K562 (cell line): Measurements from ENCODE around the gene SMARCA4. TPM values are rescaled to one million over a fixed set of nuclear protein-coding genes. Genes with fewer than 3 reads are reported as not detected.

ENCODE experiments used
- ATAC-seq: fragments of 200-7000 bp; cut with Tn5 transposase; 3 replicates; pipeline ENCODE4 v1.9.1; 2020; ENCODE audit warnings: moderate library complexity
- BruUV-seq: library from RNA; stranded (reverse); fragments of 400-500 nt; replicated peaks from 2 replicates; lab custom pipeline; 2021; lab: Mats Ljungman, UMichigan
- CTCF ChIA-PET: fragments of 300-600 bp; formaldehyde crosslinking; extraction: SDS; loops from one replicate; lab custom pipeline; 2021; ENCODE audit warnings: low intra/inter-chr PET ratio; lab: Yijun Ruan, JAX
- POLR2A ChIA-PET: fragments of 300-600, 350-650 bp; sonication (Branson Sonifier 250); formaldehyde crosslinking; extraction: SDS; loops from one replicate; lab custom pipeline; 2021; ENCODE audit warnings: antibody characterized with exemption, inconsistent platforms; lab: Yijun Ruan, JAX
- DNase-seq, 4 experiments: peaks; one replicate each; pipeline versions ENCODE4 v3.0.0 to v3.0.0-alpha.2; 2011 to 2018; ENCODE audit warnings: low spot score in 3 of 4, mixed read lengths in 3 of 4; ENCODE audit errors: extremely low read depth in 1 of 4
- FAIRE-seq: peaks from 2 replicates; lab custom pipeline; 2011; peaks lifted over from hg19 to GRCh38; lab: Jason Lieb, UNC
- H2AFZ ChIP-seq: 2 replicates; pipeline ENCODE4 v1.6.0; 2011; ENCODE audit warnings: low read depth, low read length, control low read depth, inconsistent platforms
- H3K27ac ChIP-seq: fragments of 200-600 bp; 3 replicates; pipeline ENCODE4 v1.8.0; 2011; ENCODE audit warnings: low read depth, mild to moderate bottlenecking, control low read depth, inconsistent platforms, low read length, moderate library complexity, mixed read lengths; ENCODE audit errors: extremely low read depth
- H3K27me3 ChIP-seq, 2 experiments: fragments of 300-600 bp in 1 of 2; 2 replicates in 1 of 2; 3 replicates in 1 of 2; pipeline versions ENCODE4 v1.6.0 to v1.8.0; 2011; ENCODE audit warnings: inconsistent platforms in 2 of 2, low read length in 2 of 2, mild to moderate bottlenecking in 1 of 2, mixed read lengths in 1 of 2, moderate library complexity in 1 of 2; ENCODE audit not compliant: control insufficient read depth in 2 of 2, insufficient read depth in 2 of 2
- H3K36me3 ChIP-seq: fragments of 300-600 bp; 3 replicates; pipeline ENCODE4 v1.8.0; 2011; ENCODE audit warnings: mild to moderate bottlenecking, low read length, inconsistent platforms; ENCODE audit not compliant: control insufficient read depth, insufficient read depth
- H3K4me1 ChIP-seq, 2 experiments: fragments of 200-600 bp in 1 of 2; replicated peaks in 1 of 2; 2 replicates in 1 of 2; 3 replicates in 1 of 2; pipeline versions ENCODE4 v1.5.1 to v1.8.0; 2011; ENCODE audit warnings: inconsistent platforms in 2 of 2, low read length in 2 of 2, mild to moderate bottlenecking in 1 of 2, mixed read lengths in 1 of 2, moderate library complexity in 1 of 2; ENCODE audit not compliant: control insufficient read depth in 2 of 2, insufficient read depth in 2 of 2
- H3K4me2 ChIP-seq: 2 replicates; pipeline ENCODE4 v1.6.1; 2011; ENCODE audit warnings: low read length, control low read depth, inconsistent platforms, mixed read lengths; ENCODE audit not compliant: insufficient read depth
- H3K4me3 ChIP-seq: fragments of 200-600 bp; sonication (generic), shearing (Covaris generic); 2 replicates; pipeline ENCODE4 v1.5.1; 2016; ENCODE audit warnings: control low read depth, inconsistent platforms
- H3K79me2 ChIP-seq: fragments of 200-600 bp; 3 replicates; pipeline ENCODE4 v1.8.0; 2011; ENCODE audit warnings: low read length, inconsistent platforms; ENCODE audit not compliant: control insufficient read depth, insufficient read depth
- H3K9ac ChIP-seq, 2 experiments: 2 replicates each; pipeline versions ENCODE4 v1.6.0 to v1.6.1; 2011; ENCODE audit warnings: low read depth in 2 of 2, low read length in 2 of 2, control low read depth in 1 of 2, inconsistent platforms in 1 of 2, mild to moderate bottlenecking in 1 of 2, mixed read lengths in 1 of 2; ENCODE audit not compliant: insufficient read depth in 1 of 2
- H3K9me1 ChIP-seq: one replicate; pipeline ENCODE4 v1.6.0; 2011; ENCODE audit warnings: inconsistent platforms, mild to moderate bottlenecking, low read length, moderate library complexity; ENCODE audit not compliant: control insufficient read depth, insufficient read depth
- H3K9me3 ChIP-seq: replicated peaks from 2 replicates; pipeline ENCODE4 v1.5.1; 2011; ENCODE audit warnings: low read depth, low read length, inconsistent platforms; ENCODE audit not compliant: control insufficient read depth, insufficient read depth
- H4K20me1 ChIP-seq: replicated peaks from 2 replicates; pipeline ENCODE4 v1.6.1; 2011; ENCODE audit warnings: low read length, inconsistent platforms, mixed read lengths; ENCODE audit not compliant: control insufficient read depth, insufficient read depth
- ERF ChIP-seq: fragments of 450-650 bp; formaldehyde crosslinking; IDR thresholded peaks from 2 replicates; pipeline ENCODE4 v1.4.0; 2020; ENCODE audit warnings: mild to moderate bottlenecking, mixed read lengths
- GMEB1 ChIP-seq: fragments of 250-450 bp; sonication (Bioruptor Pico); IDR thresholded peaks from 2 replicates; pipeline ENCODE4 v1.4.0; 2020; ENCODE audit warnings: mild to moderate bottlenecking
- HDAC2 ChIP-seq: fragments of 450-650 bp; IDR thresholded peaks from 2 replicates; pipeline ENCODE4 v1.6.1; 2016; ENCODE audit warnings: mild to moderate bottlenecking
- HNRNPH1 ChIP-seq: fragments of 200-400 bp; formaldehyde crosslinking; optimal IDR thresholded peaks from 2 replicates; pipeline ENCODE3; 2017; ENCODE audit warnings: low read depth, mild to moderate bottlenecking, low read length, moderate library complexity
- KAT7 ChIP-seq: sonication (generic); formaldehyde crosslinking; IDR thresholded peaks from 2 replicates; pipeline ENCODE4 v1.8.0; 2022; ENCODE audit warnings: missing genetic modification reagents, mild to moderate bottlenecking, borderline replicate concordance
- KDM1A ChIP-seq, 2 experiments: fragments of 450-650 bp; IDR thresholded peaks; 2 replicates each; pipeline ENCODE4 v1.6.1; 2016; ENCODE audit warnings: mild to moderate bottlenecking in 2 of 2
- NONO ChIP-seq, 2 experiments: fragments of 200-400 bp in 1 of 2; fragments of 450-650 bp in 1 of 2; formaldehyde crosslinking in 1 of 2; IDR thresholded peaks; 2 replicates each; pipeline ENCODE4 v1.6.1; 2017; ENCODE audit warnings: low read depth in 2 of 2, mild to moderate bottlenecking in 2 of 2, moderate library complexity in 2 of 2, low read length in 1 of 2
- POLR2G ChIP-seq: fragments of 200-400 bp; formaldehyde crosslinking; IDR thresholded peaks from 2 replicates; pipeline ENCODE4 v1.6.1; 2017; ENCODE audit warnings: low read depth, mild to moderate bottlenecking, antibody characterized with exemption, low read length, moderate library complexity
- RFX1 ChIP-seq: fragments of 450-650 bp; IDR thresholded peaks from 2 replicates; pipeline ENCODE4 v1.6.1; 2016; ENCODE audit warnings: mild to moderate bottlenecking, moderate library complexity
- RFX7 ChIP-seq: fragments of 250-450 bp; sonication (Bioruptor Pico); IDR thresholded peaks from 2 replicates; pipeline ENCODE4 v1.5.1; 2021; ENCODE audit warnings: mild to moderate bottlenecking
- SMAD4 ChIP-seq: fragments of 250-450 bp; sonication (Bioruptor Pico); conservative IDR thresholded peaks from 2 replicates; pipeline ENCODE4 v1.8.0; 2021; ENCODE audit warnings: inconsistent platforms, mild to moderate bottlenecking, moderate library complexity
- SMARCB1 ChIP-seq: IDR thresholded peaks from 2 replicates; pipeline ENCODE4 v1.6.1; 2011; ENCODE audit warnings: improper control_type of control experiment, low read depth; ENCODE audit not compliant: insufficient read length
- SRF ChIP-seq, 2 experiments: fragments of 250-450, 450-650 bp in 1 of 2; sonication (Bioruptor Pico) in 1 of 2; sonication (generic) in 1 of 2; formaldehyde crosslinking; IDR thresholded peaks; 2 replicates each; pipeline versions ENCODE4 v1.5.0 to v1.5.1; 2020 to 2022; ENCODE audit warnings: mild to moderate bottlenecking in 1 of 2, missing genetic modification reagents in 1 of 2
- TAL1 ChIP-seq: fragments of 450-650 bp; IDR thresholded peaks from 2 replicates; pipeline ENCODE4 v1.6.1; 2016; ENCODE audit warnings: mild to moderate bottlenecking
- TCFL5 ChIP-seq: fragments of 250-450 bp; sonication (Bioruptor Pico); conservative IDR thresholded peaks from 2 replicates; pipeline ENCODE4 v1.6.1; 2021; ENCODE audit warnings: mild to moderate bottlenecking, moderate library complexity, matching md5 sums
- VEZF1 ChIP-seq: fragments of 200-800 bp; sonication (Bioruptor generic); IDR thresholded peaks from 2 replicates; pipeline ENCODE4 v1.6.1; 2017; ENCODE audit warnings: missing genetic modification characterization, missing compliant biosample characterization
- ZC3H4 ChIP-seq: sonication (generic); formaldehyde crosslinking; IDR thresholded peaks from 2 replicates; pipeline ENCODE4 v1.9.0; 2021; ENCODE audit warnings: missing genetic modification reagents, borderline replicate concordance
- ZNF717 ChIP-seq: fragments of 250-450 bp; sonication (Bioruptor Pico); IDR thresholded peaks from 2 replicates; pipeline ENCODE4 v1.5.0; 2021
- WGBS: fragments of 100-300 bp; shearing (Covaris generic); methylation state at CpG from one replicate; pipeline ENCODE4 v1.1.6; 2016; ENCODE audit warnings: low coverage, mixed read lengths; ENCODE audit not compliant: insufficient coverage; ENCODE audit errors: missing lambda C conversion rate; 5-methylcytosine and 5-hydroxymethylcytosine counted together
- in situ Hi-C: fragments of 300-500 bp; cut with MboI; formaldehyde crosslinking; loops from 4 replicates; pipeline ENCODE4 v1.15.0; 2018; ENCODE audit warnings: inconsistent platforms, mixed read lengths
- intact Hi-C: fragments of 100-400 bp; cut with micrococcal nuclease; formaldehyde crosslinking; loops from 2 replicates; pipeline ENCODE4 v1.14.2; 2022
- polyA plus RNA-seq, 8 experiments: library from polyadenylated mRNA; depleted of rRNA in 4 of 8; stranded (reverse) in 5 of 8; unstranded in 3 of 8; fragments of >200 nt; fragmentation: Nextera tagmentation in 2 of 8; fragmentation: Illumina TruSeq in 1 of 8; extraction: Ambion mirVana in 2 of 8; extraction: Trizol in 1 of 8; gene quantifications; 2 replicates each; pipeline versions ENCODE4 v1.2.1 to v1.2.3, GENCODE V29; 2011 to 2014; ENCODE audit warnings: inconsistent platforms in 1 of 8, missing spikeins in 1 of 8
- total RNA-seq, 7 experiments: library from RNA; depleted of rRNA in 6 of 7; stranded (reverse); fragments of >200 nt in 6 of 7; fragmentation: Illumina TruSeq in 2 of 7; extraction: Trizol in 2 of 7; gene quantifications; 2 replicates each; pipeline versions ENCODE4 v1.2.1 to v1.2.3, GENCODE V29; 2011 to 2021; ENCODE audit warnings: low replicate concordance in 1 of 7

Gene SMARCA4
- total and polyA plus RNA-seq, 9 of the 15 experiments (the other 6 are each of a cell fraction or from before 2014, with no cell fraction given): 19.3 to 207 (median 52.1) TPM

GRCh38 chr19:11091703-11092153, 130.9 kb downstream of the SMARCA4 start (continued):
- TF ChIP-seq KDM1A (IDR thresholded peaks at IDR 0.05) (no peak), SMAD4 (CRISPR knock-in tag) (0 out of 2 replicates have a peak, but pooled peaks have one; percentile 23), RFX7 (CRISPR knock-in tag) (no peak), KAT7 (CRISPR knock-in tag) (no peak), ERF (no peak), TAL1 (no peak)

- H3K9me1 ChIP-seq: peaks cover 13% of the 10 kb centered on the region
- intact Hi-C loops (loop anchor here (5.0 kb wide), 1 partner anchor 55 kb away; no protein-coding TSS in a partner anchor), in situ Hi-C loops (no loop called here)
- CTCF ChIA-PET: interaction anchor here (0.6 to 0.8 kb wide), 2 partner anchors 39 to 57 kb away, joined by 3 read pairs; no protein-coding TSS in a partner anchor
- POLR2A ChIA-PET: interaction anchor here (0.6 to 6.1 kb wide), 6 partner anchors 9 to 218 kb away, joined by 3 to 54 read pairs (median 4); no protein-coding TSS in a partner anchor
- no peaks in the 10 kb centered on the region for H3K9me3 ChIP-seq
- 9% methylated on average over 5 of the region's 6 CpGs for WGBS
- peak overlapping the region; percentile 81 for H3K27ac ChIP-seq
- FAIRE-seq (no peak), ATAC-seq (no peak), DNase-seq (no peak)
- no peak overlapping the region for H2AFZ ChIP-seq
- H3K4me2 ChIP-seq: peak overlapping the region; percentile 97
- H3K27me3 ChIP-seq: no peaks in the 10 kb centered on the region
- H4K20me1 ChIP-seq: peaks cover 60% of the 10 kb centered on the region
- peaks cover 64% of the 10 kb centered on the region for H3K36me3 ChIP-seq
- H3K79me2 ChIP-seq: peaks cover 87% of the 10 kb centered on the region
- peaks cover 50 to 58% of the 10 kb centered on the region in 2 experiments for H3K4me1 ChIP-seq
- H3K9ac ChIP-seq: peak overlapping the region; percentile 97 to 99
- H3K4me3 ChIP-seq: peak overlapping the region; percentile 98
- no TSS peak for BruUV-seq
- TF ChIP-seq HDAC2 (no peak), SRF (CRISPR knock-in tag; IDR thresholded peaks at IDR 0.05) (no peak), SMARCB1 (peak; percentile 83), POLR2G (peak; percentile 26; the same call in 1 of the 2 replicates), RFX1 (peak; percentile 78), ZNF717 (CRISPR knock-in tag) (no peak), GMEB1 (no peak), NONO (IDR thresholded peaks at IDR 0.05; ENCODE audit: low read depth in 2 of 2, low read length in 1 of 2) (no peak), VEZF1 (CRISPR knock-in tag) (peak; percentile 11; the same call in 1 of the 2 replicates), TCFL5 (CRISPR knock-in tag) (no peak), HNRNPH1 (no peak), ZC3H4 (CRISPR knock-in tag) (no peak)
Observed at GRCh38 chr19:11092181-11092538, 131.3 kb downstream of the SMARCA4 start.
